Measurements from ENCODE around the gene DLGAP1. TPM values are rescaled to one million over a fixed set of nuclear protein-coding genes. Genes with fewer than 3 reads are reported as not detected.
A peak's percentile ranks its signal among the peaks of the same experiment; 100 is the strongest.

DLGAP1 gene
- total RNA-seq, 1 experiment from 2014 or later: 23.0 TPM

GRCh38 chr18:3560755-3561154, 894.4 kb downstream of the DLGAP1 start:
- H3K9me3 Mint-ChIP-seq: no peaks in the 10 kb centered on the region
- H3K27me3 Mint-ChIP-seq (ENCODE audit: low read depth): no peaks in the 10 kb centered on the region; the same call in 1 of the 2 replicates
- TF ChIP-seq PREB (CRISPR knock-in tag; IDR thresholded peaks at IDR 0.05; ENCODE audit: borderline replicate concordance) (no peak), ZNF416 (CRISPR knock-in tag; IDR thresholded peaks at IDR 0.05) (no peak), NFYB (CRISPR knock-in tag; conservative IDR thresholded peaks at IDR 0.05; ENCODE audit: low read depth) (no peak), ZNF219 (CRISPR knock-in tag; IDR thresholded peaks at IDR 0.05; ENCODE audit: borderline replicate concordance) (no peak), CREM (CRISPR knock-in tag; IDR thresholded peaks at IDR 0.05) (no peak)
- ChIA-PET CTCF (no interaction called here), POLR2A (interaction anchor here (0.7 kb wide), 1 partner anchor 238 kb away, joined by 3 read pairs; no protein-coding TSS in a partner anchor)
- DNase-seq (ENCODE audit: low spot score) (no peak), ATAC-seq (no peak)
- peaks cover 27% of the 10 kb centered on the region for H3K4me1 Mint-ChIP-seq
- no peak overlapping the region for H3K27ac Mint-ChIP-seq
- no peak overlapping the region for H3K4me3 Mint-ChIP-seq
- no peaks in the 10 kb centered on the region for H3K36me3 Mint-ChIP-seq

DNA sequence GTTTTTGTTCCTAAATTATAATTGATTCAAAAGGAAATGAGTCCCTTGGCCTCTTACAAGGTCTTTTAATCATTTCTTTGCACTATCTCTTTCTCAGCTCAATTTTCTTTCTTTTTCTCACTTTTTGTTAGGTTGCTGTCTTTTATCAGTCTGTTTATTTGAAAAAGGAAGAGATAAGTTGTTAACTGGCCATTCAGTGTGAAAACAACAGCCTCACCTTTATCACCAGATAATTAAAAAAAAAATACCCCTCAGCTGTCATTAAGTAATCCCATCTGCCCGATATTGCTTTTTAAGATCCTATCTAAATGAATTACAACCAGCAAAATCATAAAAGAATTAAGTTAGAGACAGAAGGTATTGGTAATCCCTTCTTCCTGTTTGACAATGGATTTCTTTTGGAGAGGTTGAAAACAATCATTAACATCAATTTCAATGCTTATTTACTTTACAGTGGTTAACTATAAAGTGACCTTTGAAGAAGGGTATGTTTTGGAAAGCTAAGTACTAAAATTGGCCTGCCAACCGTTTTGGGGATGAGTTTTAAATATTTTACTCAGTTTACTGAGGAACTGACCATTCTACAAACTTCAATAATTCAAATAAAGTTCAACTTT, 900.2 kb downstream of the DLGAP1 start:
- no peak for DNase-seq (ENCODE audit: low spot score)
- ChIA-PET CTCF (interaction anchor here (1.2 to 2.2 kb wide), 3 partner anchors 30 to 40 kb away, joined by 3 to 11 read pairs (median 4); no protein-coding TSS in a partner anchor), POLR2A (no interaction called here)
- ATAC-seq: no peak
- no peaks in the 10 kb centered on the region for H3K36me3 Mint-ChIP-seq
- H3K4me3 Mint-ChIP-seq: peak overlapping the region; percentile 45
- peaks cover 50% of the 10 kb centered on the region for H3K4me1 Mint-ChIP-seq
- peak overlapping the region; percentile 96 for H3K27ac Mint-ChIP-seq
- H3K9me3 Mint-ChIP-seq: no peaks in the 10 kb centered on the region
- no peak for TF ChIP-seq ERG (CRISPR knock-in tag; IDR thresholded peaks at IDR 0.05)
- TF ChIP-seq ZNF232 (CRISPR knock-in tag; IDR thresholded peaks at IDR 0.05): no peak
- TF ChIP-seq ZNF281 (CRISPR knock-in tag; IDR thresholded peaks at IDR 0.05): no peak
- no peak for TF ChIP-seq SOX15 (CRISPR knock-in tag; IDR thresholded peaks at IDR 0.05)
- TF ChIP-seq ZNF512 (CRISPR knock-in tag; IDR thresholded peaks at IDR 0.05; ENCODE audit: borderline replicate concordance): no peak
- TF ChIP-seq, protein P1, sequence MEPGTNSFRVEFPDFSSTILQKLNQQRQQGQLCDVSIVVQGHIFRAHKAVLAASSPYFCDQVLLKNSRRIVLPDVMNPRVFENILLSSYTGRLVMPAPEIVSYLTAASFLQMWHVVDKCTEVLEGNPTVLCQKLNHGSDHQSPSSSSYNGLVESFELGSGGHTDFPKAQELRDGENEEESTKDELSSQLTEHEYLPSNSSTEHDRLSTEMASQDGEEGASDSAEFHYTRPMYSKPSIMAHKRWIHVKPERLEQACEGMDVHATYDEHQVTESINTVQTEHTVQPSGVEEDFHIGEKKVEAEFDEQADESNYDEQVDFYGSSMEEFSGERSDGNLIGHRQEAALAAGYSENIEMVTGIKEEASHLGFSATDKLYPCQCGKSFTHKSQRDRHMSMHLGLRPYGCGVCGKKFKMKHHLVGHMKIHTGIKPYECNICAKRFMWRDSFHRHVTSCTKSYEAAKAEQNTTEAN (CRISPR knock-in tag; IDR thresholded peaks at IDR 0.05): no peak
- peaks cover 5% of the 10 kb centered on the region; the same call in 1 of the 2 replicates for H3K27me3 Mint-ChIP-seq (ENCODE audit: low read depth)

DNA sequence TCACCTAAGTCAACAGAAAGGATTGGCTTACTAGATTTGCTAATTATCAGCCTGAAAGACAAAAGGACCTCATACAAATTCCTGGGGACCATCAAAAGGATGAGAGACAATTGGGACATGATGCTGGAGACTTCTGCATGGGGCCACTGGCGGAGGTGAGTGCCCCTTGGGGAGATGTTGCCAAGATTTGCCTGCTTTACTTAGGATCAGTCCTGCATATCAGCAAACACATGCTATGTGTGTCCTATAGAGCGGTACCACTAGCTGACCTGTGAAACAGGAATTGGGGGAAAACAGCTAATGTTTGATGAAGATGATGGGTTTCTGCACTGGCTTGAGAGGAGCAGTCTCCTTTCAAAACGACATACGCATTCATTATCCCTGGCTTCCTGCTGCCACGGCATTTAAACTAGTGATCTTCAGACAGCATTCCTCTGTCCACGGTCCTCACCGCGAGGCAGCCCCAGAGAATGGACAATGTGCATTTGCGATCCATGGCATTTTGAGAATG, 901.0 kb downstream of the DLGAP1 start:
- no peaks in the 10 kb centered on the region for H3K9me3 Mint-ChIP-seq
- H3K27me3 Mint-ChIP-seq (ENCODE audit: low read depth): peaks cover 5% of the 10 kb centered on the region; the same call in 1 of the 2 replicates
- H3K36me3 Mint-ChIP-seq: no peaks in the 10 kb centered on the region
- ChIA-PET POLR2A (no interaction called here), CTCF (interaction anchor here (1.2 to 2.2 kb wide), 3 partner anchors 31 to 40 kb away, joined by 3 to 11 read pairs (median 4); no protein-coding TSS in a partner anchor)
- H3K4me3 Mint-ChIP-seq: peak overlapping the region; percentile 45
- DNase-seq (ENCODE audit: low spot score): peak; percentile 55
- peaks cover 50% of the 10 kb centered on the region for H3K4me1 Mint-ChIP-seq
- ATAC-seq: peak; percentile 82
- H3K27ac Mint-ChIP-seq: peak overlapping the region; percentile 96
- TF ChIP-seq, protein P2, sequence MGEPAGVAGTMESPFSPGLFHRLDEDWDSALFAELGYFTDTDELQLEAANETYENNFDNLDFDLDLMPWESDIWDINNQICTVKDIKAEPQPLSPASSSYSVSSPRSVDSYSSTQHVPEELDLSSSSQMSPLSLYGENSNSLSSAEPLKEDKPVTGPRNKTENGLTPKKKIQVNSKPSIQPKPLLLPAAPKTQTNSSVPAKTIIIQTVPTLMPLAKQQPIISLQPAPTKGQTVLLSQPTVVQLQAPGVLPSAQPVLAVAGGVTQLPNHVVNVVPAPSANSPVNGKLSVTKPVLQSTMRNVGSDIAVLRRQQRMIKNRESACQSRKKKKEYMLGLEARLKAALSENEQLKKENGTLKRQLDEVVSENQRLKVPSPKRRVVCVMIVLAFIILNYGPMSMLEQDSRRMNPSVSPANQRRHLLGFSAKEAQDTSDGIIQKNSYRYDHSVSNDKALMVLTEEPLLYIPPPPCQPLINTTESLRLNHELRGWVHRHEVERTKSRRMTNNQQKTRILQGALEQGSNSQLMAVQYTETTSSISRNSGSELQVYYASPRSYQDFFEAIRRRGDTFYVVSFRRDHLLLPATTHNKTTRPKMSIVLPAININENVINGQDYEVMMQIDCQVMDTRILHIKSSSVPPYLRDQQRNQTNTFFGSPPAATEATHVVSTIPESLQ (CRISPR knock-in tag; IDR thresholded peaks at IDR 0.05): no peak
- TF ChIP-seq, protein P1 (CRISPR knock-in tag; IDR thresholded peaks at IDR 0.05): no peak
- TF ChIP-seq ZSCAN18 (CRISPR knock-in tag; IDR thresholded peaks at IDR 0.05) (no peak), TEAD1 (CRISPR knock-in tag; IDR thresholded peaks at IDR 0.05) (peak; percentile 60; the same call in 1 of the 2 replicates), NR1H2 (CRISPR knock-in tag; IDR thresholded peaks at IDR 0.05) (no peak)
- TF ChIP-seq, protein P3, sequence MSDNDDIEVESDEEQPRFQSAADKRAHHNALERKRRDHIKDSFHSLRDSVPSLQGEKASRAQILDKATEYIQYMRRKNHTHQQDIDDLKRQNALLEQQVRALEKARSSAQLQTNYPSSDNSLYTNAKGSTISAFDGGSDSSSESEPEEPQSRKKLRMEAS (CRISPR knock-in tag; IDR thresholded peaks at IDR 0.05): no peak

Measured in WTC11 (cell line).